NCI-H460 (cell line): ENCODE results near the gene TFR2. TPM values are rescaled to one million over a fixed set of nuclear protein-coding genes. Genes with fewer than 3 reads are reported as not detected.
A peak's percentile ranks its signal among the peaks of the same experiment; 100 is the strongest.
"Not testable (repeated sequence)": the region's sequence is repeated elsewhere in the genome, so short reads cannot be mapped to it uniquely, and the experiment has no call there.

ENCODE experiments used
- DNase-seq: peaks from one replicate; pipeline ENCODE4 v3.0.0-alpha.2; 2016; ENCODE audit warnings: low read depth; ENCODE audit errors: extremely low read depth
- total RNA-seq: library from RNA; depleted of rRNA; stranded (reverse); fragments of >200 nt; shearing (Covaris generic); gene quantifications from 2 replicates; pipeline ENCODE4 v1.2.3, GENCODE V29; 2014

The TFR2 gene
- total RNA-seq, 1 experiment from 2014 or later = 3.8 TPM

DNA sequence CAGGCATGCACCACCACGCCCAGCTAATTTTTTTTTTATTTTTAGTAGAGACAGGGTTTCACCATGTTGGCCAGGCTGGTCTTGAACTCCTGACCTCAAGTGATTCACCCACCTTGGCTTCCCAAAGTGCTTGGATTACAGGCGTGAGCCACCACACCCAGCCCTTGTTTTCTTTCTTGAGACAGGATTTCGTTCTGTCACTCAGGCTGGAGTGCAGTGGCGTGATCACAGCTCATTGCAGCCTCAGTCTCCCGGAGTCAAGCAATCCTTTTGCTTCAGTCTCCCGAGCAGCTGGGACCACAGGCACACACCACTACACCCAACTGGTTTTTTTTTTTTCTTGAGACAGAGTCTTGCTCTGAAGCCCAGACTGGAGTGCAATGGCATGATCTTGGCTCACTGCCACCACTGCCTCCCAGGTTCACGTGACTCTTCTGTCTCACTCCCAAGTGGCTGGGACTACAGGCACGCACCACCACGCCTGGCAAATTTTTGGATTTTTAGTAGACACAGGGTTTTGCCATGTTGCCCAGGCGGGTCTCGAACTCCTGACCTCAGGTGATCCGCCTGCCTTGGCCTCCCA lies 20.9 kb upstream of the TFR2 start:
- not testable (repeated sequence) for DNase-seq

DNA sequence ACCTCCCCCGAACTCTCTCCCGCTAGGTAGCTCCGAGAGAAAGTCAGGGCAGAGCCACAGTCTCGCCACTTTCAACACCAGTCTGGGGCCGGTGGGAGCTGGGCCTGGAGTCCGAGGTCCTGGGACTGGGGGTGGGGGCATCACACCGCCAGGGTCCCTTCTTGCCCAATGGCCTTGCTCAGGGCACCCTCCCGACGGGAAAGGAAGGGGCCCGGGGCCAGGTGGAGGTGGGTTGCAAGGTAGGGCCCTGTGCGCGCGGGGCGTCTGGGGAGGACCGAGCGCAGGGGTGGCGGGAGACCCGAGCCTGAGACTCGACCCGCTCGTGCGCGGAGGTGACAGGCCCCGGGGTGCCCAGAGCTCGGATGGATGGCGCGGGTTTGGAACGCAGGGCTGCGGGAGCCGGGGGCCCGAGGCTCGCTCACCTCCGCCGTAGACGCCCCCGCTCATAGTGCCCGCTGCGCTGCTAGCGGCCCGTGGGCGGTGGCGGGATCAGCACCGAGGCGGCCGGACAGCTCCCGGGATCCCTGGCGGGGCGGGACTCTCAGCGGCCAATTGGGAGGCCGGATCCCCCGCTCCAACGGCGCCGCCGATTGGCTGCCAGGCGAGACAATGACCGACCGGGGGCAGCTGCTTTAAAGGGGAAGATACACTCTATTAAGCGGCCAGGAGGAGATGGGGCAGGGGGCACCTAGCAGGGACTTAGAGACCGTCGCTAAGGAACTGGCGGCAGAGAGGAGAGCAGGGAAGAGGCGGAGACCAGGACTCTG lies 14.7 kb upstream of the TFR2 start, which contains the start of gene ACTL6B:
Gene ACTL6B, minus strand, starts transcription at position 541 of the 767 bp plus-strand sequence. Its CDS starts 94 bp downstream, at position 447.
- no peak for DNase-seq

DNA sequence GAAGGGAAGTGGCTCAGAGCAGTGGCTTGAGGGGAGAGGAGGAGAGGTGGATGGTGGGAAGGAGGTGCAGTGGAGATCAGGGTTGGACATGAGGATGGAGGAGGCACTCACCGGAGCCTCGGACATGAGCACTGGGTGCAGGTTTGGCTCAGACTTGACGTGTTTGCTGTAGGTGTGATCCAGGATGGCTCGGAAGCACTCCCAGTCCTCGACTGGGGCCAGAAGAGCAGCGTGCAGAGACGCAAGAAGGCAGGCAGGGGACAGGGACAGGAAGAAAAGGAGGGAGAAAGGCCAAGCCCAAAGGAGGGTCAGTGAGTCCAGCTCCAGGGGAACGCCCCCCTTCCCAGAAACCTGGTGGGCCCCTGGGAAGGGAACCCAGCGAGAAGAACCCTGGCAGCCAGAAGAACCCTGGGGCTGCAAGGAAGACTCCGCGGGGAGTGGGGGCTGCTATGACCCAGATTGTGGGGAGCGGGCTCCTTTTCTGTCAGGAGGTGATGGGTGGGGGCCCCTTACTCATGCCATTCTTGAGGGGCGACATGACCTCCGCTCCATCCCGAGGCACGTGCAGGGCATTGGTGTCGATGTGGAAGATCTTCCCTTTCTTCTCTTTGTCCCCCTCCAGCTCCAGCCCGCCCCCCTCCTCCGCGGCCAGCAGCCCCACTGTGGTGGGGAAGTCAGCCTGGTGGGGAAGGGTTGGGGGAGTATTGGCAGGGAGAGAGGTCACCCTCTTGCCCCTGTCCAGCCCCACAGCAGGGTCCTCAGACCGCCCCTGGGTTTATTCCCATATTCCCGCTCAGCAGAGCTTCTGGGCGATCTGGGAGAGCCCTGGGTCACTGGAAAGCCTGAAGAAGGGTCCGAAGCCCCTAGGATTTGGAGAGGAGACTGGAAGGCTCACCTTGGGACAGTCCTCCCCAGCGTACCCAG lies 13.8 kb upstream of the TFR2 start:
- no peak for DNase-seq

DNA sequence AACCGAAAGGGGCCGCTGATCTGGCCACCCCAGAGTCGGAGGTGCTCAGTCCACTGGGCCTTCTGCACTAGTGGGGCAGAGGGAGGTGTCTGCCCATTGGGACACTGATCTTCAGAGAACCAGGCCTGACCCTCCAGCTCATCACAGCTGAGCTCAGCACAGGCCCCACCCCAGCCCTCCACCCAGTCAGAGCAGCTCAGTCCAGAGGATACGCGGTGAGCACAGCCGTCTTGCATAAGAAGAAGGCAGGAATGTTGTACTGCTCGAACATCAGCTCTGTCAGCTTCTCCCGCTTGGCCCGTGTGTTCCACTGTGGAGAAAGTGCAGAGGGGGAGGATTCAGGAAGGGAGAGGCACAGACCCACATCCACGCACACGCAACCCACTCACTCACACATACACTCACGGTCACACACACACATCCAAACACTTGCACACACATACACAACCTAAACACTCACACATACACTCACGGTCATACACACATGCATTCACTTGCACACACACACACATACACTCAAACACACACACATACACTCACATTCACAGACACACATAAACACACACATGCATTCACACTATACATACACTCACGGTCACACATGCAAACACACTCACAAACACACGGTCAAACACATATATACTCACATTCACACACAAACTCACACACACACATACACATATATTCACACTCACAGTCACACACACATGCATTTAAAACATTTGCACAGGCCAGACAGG lies 8.6 kb upstream of the TFR2 start:
- DNase-seq = no peak

DNA sequence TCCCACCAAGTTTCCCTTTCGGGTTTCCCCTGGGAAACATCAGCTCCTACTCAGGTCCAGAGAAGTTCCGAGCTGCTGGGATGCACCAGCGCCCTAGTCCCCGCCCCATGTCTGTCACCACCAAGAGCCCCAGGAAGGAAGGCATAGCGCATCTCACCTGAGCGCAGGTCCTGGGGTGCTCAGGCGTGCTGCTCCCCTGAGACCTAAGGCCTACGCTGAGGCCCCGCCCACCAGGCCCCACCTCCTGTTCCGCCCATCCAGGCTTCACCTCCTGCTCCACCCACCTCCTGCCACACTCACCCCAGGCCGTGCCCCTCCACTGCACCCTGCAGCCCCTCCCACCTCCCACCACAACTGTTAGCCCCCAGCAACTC lies 1.2 kb upstream of the TFR2 start:
- no peak for DNase-seq

DNA sequence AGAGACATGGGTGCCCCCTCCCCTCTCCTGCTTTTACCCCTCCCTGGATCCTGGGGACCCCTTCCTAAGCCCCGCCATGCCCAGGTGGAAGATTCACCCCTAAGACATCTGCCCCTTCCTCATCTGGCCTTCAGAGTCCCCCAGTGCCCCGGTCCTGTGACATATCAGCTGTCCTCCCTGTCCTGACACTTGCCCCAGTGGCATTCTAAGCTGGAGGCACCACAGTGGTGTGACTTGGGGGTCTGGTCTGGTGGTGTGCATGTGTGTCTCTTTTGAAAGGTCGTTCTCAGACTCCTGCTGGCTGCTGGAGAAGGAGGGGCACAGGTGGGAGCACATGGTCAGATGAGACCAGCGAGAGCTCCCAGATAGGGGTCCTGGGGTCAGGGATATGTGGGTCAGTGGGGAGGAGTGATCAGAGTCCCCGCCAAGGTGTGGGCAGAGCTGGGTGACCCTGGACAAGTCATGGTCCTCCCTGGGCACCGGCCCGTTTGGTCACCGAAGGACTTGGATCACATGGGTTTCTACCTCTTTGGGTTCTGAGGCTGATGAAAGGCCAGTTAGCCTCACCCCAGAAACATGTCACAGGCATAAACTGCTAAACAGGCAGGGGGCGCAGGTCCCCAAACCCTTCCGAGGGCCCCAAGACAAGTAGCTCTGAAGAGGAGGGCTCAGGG lies 645 bp upstream of the TFR2 start:
- DNase-seq = no peak

DNA sequence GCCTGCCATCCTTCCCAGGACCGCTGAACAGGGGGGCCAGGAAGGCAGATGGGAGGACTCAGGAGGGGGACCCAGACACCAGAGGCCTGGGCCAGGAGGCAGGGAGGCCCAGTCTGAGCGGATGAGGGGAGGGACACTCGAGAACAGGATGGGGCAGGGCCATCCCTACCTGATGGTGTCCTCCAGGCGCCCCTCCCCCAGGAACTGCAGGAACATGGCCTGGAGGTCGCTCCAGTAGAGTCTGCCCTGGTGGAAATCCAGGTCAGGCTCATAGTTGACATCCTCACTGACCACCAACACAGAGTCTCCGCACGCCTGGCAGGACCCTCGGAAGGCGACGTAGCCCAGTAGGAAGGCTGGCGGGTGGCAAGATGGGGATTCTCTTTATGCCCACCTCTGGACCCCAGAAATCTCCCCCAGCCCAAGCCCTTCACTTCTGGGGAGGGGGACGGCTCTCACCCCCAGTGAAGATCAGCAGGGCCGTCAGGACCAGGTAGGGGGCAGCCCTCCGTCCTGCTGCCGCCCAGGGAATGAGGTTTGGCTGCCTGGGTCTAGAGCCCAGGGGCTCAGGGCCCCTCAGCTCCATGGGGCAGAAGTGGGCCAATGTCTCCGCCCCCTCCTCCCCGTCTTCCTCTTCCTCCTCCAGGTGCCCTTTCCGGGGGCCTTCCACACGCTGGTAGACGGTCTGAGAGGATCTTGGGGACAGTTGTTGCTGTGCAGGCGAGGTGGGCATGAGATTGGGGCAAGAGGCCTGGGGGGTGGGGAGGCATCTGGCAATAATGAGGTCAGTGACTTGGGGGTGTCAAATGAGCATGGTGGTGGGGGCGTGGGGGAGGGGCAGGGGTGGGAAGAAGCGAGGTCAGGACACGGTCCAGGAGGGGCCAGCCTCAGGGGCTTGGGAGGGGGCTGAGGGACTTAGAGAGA lies 573 bp downstream of the TFR2 start:
- no peak for DNase-seq

DNA sequence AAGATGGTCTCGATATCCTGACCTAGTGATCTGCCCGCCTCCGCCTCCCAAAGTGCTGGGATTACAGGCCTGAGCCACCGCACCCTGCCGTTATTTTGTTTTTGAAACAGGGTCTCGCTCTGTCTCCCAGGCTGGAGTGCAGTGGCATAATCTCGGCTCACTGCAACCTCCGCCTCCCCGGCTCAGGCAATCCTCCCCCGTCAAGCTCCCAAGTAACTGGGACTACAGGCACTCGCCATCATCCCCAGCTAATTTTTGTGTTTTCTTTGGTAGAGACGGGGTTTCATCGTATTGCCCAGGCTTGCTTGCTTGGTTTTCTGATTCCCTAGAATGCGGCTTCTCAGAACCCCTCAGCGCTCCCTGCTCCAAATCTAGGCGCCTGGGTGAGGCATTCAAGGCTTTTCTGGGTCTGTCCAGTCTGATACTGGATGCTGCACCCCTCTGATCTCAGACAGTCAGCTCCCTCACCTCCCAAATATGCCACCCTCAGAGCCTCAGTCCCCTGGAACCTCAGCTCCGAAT lies 1.3 kb downstream of the TFR2 start:
- DNase-seq = no peak

DNA sequence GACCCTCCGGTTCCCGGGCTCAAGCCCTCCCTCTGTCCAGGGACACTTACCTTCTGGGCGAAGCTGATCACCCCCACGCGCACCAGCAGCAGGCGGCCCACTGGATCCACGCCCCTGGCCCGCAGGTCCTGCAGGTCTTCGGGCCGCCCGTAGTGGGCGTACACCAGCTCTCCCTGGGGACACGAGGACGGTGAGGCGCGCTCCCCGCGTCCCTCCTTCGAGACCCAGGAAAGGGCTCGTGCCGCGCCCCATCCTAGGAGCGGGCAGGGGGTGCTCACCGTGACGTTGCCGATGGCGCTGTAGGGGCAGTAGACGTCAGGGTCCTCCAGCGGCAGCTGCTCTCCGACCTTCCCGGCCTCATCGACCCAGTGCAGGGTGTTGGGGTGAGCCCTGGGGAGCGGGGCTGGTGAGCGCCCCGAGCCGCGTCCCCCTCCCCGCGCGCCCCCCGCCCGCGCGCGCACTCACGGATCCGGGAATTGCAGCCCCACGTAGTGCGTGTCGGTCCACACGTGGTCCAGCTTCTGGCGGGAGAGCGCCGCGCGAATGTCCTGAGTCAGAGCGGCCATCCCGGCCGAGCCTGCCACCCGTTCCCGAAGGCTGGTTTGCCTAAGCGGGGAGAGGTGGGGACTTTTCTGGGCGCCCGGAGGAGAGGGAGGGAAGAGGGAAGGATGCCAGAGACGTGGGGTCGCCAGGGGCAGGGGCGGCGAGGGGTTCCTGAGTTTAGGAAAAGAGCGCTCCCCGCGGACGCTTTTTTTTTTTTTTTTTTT lies 8.2 kb downstream of the TFR2 start:
- DNase-seq = peak; percentile 65

DNA sequence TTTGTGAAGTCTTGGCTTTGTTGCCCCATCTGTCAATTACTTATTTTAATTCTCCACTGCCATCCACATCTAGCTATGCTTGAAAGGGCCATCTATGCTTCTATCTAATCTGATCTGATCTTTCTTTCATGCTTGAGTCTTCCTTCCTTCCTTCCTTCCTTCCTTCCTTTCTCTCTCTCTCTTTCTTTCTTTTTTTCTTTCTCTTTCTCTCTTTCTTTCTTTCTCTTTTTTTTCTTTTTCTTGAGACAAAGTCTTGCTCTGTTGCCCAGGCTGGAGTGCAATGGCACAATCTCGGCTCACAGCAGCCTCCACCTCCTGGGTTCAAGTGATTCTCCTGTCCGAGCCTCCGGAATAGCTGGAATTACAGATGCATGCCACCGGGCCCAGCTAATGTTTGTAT lies 11.3 kb downstream of the TFR2 start:
- DNase-seq = no peak

DNA sequence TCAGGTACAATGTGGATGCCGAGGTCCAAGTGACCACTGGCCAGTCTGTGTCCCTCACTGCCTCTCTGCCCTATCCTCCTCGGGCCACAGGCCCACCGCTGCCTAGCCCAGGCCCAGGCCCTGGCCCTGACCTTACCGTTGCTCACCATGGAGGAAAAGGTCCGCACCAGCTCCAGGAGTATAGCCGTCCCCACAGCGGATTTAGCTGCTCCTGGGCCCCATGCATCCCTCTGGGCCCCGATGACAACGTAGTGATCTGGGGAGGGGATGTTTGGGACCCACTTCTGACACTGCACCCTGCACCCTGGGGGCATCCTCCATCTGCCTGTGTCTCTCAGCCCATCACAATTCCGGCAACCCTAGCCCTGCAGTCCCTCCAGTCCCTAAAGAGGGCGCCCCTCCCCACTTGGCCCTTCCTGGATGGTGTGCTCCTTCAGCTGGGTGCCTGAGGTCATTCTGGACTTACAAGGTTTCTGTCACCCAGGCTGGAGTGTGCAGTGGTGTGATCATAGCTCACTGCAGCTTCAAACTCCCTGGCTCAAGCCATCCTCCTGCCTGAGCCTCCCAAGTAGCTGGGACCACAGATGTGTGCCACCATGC lies 12.1 kb downstream of the TFR2 start:
- peak; percentile 21 for DNase-seq

DNA sequence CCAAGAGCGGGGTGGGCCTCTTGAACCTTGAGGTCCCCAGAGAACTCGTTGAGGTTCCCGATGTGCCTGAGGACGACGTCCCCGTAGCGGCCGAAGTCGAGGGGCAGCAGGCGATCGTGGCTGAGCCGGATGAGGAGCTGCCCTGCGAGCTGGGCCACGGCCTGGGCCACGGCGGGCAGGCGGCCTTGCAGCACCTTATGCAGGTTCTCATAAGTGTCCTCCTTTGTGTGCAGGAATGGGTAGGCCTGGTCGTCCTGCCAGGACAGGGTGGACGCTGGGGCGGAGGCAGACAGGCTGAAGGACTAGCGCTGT lies 14.2 kb downstream of the TFR2 start:
- no peak for DNase-seq

DNA sequence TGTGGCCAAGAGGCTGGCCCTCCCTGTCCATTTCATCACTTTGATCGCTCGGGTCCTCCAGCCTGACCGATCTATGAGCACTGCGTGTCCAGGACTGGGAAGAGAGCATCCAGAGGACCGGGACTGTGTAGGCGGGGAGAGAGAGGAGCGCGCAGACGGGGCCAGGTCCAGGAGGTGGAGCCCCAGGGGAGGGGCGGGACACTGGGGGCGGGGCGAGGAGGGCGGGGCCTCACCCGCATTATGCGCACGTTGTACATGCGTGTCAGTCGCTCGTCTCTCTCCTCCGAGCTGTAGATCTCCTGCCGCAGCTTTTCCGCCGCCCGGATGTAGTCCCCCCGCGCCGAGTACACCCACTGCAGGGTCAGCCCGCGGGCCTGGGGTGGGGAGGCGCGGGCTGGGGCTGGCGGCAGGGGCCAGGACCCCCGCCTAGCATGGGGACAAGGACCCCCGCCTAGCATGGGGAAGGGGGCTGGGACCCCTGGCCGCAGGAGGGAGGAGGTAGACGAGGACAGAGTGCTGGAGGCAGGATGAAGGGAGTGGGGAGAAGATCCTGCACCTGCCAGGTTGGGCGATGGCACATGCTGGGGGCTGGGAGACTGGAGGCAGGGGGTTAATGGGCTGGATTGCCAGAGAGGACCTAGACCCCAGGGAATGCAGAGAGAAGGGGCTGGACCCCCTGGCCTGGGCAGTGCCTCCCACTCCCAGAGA lies 14.7 kb downstream of the TFR2 start:
- peak; percentile 80 for DNase-seq

DNA sequence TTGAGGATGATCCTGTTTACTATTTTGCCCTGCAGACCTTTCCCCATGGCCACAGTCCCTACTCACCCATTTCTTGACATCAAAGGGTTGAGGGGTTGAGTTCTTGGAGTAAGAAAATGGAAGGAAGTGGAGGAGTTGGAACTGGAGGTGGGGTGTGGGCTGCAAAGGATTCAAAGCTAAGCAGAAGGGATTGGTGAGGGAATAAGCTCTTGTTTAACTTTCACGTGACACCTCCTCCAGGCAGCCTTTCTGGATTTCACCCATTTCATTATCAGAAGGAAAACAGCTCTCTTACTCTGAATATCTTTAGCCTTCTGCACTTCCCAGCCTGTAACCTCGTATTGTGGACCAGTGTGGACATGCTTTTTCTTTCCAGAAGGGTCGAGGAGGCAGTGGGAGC lies 15.3 kb downstream of the TFR2 start:
- DNase-seq = no peak

DNA sequence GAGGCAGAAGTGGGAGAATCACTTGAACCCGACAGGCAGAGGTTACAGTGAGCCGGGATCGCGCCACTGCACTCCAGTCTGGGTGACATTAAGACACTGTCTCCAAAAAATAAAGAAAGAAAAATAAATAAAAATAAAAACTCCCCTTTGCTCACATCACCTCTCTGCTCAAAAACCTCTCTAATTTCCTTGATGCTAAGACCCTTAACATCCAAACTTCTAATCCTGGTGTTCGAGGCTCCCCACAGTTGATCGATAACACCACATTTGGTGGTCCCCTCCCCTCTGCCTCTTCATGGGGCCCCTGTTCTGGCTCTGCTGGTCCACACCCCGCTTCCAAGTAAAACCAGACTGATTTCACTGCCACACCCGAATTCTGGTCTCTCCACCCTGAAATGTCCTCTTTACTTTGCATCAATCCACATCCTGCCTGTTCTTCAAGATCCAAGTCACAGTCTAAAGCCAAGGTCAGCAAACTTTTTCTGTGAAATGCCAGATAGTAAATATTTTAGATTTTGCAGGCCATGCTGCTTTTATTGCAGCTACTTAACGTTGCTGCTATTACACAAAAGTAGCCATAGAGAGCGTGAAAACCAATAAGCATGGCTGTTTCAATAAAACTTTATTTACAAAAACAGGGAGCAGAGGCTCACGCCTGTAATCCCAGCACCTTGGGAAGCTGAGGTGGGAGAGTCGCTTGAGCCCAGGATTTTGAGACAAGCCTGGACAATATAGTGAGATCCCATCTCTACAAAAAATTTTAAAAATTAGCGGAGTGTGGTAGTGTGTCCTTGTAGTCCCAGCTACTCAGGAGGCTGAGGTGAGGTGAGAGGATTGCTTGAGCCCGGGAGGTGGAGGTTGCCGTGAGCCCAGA lies 17.2 kb downstream of the TFR2 start:
- DNase-seq = no peak

DNA sequence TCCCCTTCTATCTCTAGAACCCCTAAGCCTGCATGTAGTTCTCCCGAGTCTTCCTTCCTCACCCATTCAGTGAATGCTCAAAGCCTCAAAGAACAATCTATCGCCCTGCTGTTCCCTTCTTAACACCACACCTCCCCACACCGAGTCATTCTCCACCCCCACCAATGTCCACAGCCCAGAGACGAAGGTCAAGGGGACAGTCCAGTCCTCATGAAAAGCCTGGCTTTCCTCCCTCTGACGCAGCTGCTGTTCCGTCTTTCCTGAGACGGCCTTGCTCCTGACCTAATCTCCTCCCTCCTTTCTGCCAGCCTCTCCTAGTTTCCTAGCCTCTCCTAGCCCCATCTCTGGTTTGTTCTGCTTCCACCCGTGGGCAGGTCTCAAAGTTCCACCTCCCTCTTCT lies 19.8 kb downstream of the TFR2 start:
- DNase-seq = no peak
